Measurements from ENCODE around the gene GFRA1.

The GFRA1 gene

DNA sequence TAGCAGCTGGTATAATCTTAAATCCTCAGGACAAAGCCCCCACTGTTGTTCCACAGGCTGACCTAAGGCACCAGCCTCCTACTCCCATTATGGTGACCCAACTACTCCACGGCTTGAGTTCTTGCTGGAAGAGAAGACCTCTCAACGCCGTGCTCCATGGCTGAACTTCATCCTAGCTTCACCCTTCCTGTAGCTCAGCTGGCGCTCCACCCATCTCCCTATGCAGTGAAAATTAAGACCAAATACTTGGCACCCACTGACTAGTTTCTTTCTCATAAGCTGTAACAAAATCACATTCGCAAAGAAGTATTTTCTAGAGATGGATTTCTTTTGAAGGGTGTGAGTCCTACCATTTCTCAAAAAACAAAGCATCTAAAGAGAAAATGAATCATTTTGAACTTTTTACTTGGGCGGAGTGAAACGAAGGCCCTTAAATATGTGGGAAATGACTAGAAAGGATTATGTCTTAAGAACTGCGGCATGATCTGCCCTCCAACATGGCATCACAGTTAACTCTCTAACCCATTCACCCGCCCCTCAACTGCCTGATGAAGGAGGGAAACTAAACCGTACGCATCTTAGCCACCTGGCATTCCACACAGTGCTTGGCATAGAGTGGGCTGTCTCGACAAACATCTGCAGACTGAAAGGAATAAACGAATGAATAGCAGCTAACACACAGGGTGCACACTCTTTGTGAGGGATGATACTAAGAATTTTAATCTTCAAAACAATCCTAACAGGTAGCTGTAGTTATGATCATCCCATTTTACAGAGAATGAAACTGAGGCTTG lies 32.7 kb downstream of the GFRA1 start:
- no peak for DNase-seq (ENCODE audit: low spot score)

DNA sequence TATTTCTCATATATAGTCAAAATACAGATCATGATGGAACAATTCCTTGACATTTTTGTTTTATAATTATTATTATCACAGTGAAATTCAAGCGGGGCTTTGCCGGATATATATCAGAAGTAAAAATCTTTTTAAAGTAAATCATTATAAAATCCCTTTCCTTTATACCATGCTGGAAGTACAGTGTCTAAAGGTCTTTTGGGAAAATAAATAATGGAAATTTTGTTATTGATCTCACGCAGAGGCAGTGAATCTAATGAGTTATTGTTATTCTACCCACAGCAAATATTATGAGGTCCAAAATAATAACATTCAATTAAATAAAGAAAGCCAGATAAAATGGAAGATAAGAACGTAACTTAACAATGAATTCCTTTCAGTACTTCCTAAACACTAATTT lies 33.8 kb downstream of the GFRA1 start:
- DNase-seq (ENCODE audit: low spot score), result no peak

DNA sequence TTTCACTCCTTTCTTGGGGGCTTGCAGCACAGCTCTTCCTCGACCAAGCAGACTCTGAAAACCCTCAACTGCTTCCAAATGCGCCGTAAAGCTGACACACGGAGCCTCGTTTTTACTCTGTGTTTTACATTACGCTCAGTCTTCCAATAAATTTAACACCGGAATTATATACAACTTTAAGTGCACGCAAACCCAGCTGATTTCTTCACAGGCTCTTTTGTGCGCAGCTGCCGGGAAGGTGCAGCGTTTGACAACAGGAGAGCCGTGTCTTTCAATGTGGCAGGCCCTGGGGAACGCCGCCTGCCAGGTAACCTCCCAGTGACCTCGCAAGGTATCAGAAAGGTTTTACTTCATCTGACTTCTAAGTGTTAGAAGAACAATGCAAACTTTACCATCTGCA lies 35.0 kb downstream of the GFRA1 start:
- DNase-seq (ENCODE audit: low spot score), result no peak

DNA sequence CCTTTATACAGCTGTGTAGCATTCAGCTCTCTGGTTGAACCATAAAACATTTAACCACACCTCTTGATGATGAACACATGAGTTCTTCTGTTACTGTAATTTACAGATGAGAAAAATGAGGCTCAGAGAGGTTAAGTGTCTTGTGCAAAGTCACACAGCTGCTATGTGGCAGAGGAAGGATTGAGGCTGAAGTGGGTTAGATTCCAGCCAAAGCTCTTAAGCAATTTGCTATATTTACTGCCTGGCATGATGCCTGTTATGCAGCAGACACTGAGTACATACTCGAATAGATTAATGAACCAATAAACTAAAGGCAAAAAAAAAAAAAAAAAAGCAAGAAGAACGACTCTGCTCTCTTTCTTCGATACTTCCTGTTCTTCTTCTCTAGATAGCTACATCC lies 35.7 kb downstream of the GFRA1 start:
- no peak for DNase-seq (ENCODE audit: low spot score)

DNA sequence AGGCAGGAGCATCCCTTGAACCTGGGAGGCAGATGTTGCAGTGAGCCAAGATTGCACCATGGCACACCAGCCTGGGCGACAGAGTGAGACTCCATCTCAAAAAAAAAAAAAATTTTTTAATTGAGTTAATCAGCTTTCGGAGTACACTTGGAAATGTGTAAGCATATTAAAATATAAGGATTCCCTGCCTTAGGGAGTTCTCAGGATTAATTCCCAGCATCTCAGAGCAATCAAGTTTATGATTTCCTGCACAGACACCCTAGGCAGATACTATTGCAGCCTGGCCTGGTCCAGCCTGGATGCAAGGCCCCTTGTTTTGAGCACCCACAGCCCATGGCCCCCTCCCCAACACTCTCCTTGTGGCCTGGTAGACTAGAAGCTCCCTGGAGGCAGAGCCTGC lies 39.8 kb downstream of the GFRA1 start:
- no peak for DNase-seq (ENCODE audit: low spot score)

DNA sequence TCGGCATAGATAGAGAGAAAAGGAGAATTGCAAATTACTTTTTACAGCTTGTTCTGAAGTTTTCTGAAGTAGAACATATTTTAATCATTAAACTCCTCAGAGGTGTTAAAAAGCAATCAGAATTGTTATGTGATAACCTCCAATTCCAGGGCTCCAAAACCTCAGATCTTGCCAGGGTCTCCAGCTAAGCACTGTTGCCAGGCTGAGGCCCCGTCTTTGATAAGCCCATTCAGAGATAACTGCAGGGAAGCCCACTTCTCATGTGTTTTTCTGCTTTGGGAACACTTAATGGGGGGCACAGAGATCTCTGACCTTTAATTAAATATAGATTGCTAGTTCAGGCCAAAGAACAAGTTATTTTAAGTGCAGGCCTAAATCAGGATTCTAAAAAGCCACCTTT lies 40.4 kb downstream of the GFRA1 start:
- DNase-seq (ENCODE audit: low spot score), result no peak

DNA sequence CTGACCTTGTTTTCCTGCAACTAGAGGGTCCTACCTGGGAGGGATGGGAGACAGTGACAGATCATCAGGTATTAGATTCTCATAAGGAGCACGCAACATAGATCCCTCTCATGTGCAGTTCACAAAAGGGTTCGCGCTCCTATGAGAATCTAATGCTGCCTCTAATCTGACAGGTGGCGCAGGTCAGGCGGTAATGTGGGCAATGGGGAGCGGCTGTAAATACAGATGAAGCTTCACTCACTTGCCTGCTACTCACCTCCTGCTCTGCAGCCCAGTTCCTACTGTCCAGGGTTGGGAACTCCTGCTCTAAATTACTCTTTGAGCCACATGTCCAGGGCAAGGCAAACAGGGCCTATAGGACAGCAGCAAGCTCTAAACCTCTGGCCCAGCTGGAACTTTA lies 46.2 kb downstream of the GFRA1 start:
- DNase-seq (ENCODE audit: low spot score), result no peak

DNA sequence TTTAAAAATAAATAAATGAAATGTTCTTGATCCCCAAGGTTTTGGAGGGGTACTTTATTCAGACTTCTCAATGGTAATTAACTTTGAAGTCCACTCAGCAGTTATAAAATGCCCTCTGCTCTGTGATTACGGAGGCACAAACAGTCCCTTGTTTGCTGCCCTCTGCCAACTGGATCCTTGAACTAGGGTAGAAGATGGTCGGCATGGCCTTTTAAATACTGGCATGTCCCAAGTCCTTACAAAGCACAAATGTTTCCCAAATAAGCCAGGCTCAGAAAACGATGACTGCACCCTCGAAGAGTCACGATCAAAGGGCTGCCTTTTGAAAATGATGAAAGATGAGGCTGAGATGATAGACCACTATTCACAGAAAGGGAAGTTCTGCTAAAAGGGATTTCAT lies 47.0 kb downstream of the GFRA1 start:
- DNase-seq (ENCODE audit: low spot score), result no peak

DNA sequence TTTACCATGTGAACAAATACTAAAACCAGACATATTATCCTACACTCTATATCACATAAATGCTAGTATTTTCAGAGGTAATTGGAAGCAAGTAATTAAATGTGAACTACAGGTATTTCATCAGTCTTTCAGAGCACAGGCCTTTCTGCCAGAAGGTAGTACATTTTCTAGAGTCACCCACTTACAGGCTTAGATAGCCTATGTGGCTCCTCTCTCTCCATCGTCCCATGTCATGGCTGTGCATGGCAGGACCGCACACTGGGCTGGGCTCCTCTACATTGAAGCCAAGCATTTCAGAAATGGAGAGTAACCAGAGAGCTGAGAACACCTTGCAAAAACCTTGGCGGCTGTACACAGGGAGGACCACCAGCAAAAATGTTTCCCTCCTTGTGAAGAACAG lies 49.7 kb downstream of the GFRA1 start:
- DNase-seq (ENCODE audit: low spot score), result no peak

DNA sequence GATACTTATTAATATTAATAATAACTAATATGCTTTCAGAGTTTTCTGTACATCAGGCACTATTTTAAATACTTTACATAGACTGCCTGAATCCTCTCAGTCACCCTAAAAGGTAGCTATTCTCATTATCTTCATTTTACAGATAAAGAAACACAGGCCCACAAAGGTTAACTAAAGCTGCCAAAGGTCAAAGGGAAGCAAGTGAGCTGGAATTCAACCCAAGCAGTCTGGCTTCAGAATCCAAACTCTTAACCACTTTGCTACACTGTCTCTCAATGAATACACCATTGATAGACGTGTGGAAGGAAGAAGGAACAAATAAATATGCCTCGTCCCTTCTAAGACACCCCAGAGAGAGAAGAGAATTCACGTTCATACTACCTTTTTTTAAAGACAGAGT lies 52.0 kb downstream of the GFRA1 start:
- DNase-seq (ENCODE audit: low spot score), result no peak

DNA sequence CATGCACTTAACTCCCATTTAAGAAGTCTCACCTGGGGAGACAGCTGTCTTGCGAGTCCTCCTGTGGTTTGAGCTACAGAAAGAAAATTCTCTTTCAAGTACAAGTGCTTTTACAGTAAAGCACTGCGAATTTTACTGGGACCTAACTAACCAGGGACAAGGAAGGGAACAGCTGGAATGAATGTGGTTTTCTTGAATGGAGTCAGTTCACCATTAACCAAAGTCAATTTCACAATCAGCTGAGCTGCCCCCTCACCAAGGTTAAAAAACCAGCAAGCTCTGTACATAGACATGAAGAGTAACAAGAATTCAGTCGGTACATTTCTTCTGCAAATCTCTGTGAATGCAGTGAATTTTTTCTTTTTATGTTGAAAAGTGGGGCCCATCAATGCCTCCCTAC lies 56.3 kb downstream of the GFRA1 start:
- DNase-seq (ENCODE audit: low spot score), result no peak

DNA sequence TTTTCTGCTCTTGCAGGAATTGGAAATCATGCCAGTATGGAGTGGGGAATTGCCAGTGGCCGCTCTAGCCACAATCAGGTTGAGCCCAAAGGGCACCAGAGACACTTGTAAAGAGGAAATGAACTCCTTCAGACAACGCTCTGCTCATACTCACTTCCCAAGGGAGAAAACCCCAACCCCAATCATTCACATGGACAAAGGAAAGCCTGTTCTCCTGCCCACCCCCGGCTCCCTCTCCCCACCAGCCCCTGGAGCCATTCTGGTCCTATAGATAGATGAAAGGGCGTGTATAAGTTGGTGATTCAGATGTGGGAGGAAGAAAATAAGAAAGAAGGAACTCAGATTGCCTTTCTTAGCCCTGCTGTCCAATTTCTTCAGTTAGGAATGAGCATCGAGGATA lies 57.4 kb downstream of the GFRA1 start:
- DNase-seq (ENCODE audit: low spot score), result no peak

DNA sequence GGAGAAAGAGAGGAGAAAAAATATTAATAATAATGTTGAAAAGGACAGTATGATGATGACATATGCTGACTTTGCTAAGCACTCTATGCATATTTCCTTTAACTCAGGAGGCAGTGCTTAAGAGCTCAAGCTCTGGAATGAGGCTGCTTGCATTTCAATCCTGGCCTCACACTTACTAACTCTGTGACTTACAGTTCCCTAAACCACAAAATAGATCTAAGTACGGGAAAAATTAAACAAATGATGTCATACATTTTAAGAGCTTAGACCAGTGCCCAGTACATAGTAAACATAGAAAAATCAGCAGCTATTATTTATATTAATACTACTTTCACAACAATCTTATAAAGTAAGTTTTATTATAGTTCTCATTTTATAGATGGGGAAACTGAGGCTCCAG lies 61.3 kb downstream of the GFRA1 start:
- no peak for DNase-seq (ENCODE audit: low spot score)

DNA sequence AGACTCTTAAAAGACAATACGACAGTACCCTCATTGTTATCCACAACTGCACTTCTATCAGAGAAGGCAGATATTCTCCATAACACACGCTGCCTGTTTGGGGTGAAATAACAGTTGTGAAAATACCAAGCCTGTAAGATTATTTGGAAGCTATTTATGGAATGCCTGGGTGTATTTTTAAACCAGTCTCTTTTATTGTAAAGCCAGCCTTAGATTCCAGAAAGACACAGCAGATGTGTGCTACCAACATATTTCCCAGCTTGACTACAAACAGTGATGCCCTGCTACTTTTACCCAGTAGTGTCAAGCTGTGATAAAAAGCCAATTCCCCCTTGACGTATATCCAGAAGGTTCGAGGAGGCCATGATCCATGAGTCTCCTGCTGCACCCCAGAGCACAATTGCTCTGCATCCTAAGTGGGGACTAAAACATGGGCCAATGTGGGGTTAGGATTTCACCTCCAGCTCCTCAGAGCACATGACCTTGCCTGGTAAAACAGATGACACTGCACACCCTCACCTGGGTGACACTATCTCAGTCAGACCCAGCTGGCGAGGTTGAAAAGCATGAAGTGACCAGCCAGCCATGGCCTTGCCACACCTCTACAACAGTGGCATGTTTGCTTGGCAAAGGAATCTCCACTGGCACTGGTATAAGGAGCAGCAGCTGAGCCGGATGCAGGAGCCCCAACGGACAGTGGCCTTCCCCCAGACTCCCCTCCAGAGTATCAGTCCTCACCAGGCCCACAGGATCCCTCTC lies 62.2 kb downstream of the GFRA1 start:
- no peak for DNase-seq (ENCODE audit: low spot score)

DNA sequence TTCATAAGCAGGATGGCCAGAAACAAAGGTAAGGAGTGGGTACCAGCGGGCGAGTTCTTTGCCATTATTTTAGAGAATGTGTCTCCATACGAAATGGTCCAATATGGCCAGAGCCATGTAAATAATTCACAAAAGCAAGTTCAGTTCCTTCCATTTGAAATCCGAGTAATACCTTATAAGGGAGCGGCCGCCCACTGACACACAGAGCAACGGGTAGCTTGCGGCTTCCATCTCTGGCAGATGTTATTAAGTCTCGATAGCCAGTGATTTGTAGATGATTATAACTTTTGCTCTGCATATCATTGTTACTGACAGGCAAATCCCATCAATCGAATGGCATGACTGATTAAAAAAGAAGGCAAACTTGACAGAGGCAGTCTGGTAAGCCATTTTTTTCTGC lies 63.2 kb downstream of the GFRA1 start:
- DNase-seq (ENCODE audit: low spot score), result no peak

DNA sequence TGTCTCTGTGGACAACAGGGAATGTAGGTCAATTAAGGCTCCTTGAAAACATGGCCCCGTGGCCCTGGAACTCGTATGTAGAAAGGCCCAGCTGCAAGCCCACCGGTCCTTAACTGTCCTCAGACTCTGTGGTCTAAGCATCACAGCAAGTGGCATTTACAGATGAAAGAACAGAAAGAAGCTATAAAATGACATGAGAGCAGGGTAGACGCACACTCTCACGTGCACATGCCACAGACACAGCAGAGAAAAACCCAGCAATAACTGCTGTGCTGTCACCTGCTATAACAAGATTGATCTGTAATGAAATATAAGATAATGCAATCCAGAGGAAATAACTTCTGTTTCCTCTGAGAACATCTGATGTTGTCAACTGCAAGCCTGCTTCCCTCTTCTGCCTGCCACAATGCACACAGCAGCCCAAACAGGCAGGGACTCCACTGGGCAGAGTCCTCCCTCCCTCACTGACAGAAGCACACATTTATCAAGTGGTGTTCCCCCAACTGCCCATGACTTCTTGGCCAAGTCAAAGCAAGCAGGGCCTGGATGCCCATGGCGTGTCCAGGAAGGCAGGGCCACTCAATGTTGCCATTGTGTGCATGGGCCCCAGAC lies 63.9 kb downstream of the GFRA1 start:
- no peak for DNase-seq (ENCODE audit: low spot score)

DNA sequence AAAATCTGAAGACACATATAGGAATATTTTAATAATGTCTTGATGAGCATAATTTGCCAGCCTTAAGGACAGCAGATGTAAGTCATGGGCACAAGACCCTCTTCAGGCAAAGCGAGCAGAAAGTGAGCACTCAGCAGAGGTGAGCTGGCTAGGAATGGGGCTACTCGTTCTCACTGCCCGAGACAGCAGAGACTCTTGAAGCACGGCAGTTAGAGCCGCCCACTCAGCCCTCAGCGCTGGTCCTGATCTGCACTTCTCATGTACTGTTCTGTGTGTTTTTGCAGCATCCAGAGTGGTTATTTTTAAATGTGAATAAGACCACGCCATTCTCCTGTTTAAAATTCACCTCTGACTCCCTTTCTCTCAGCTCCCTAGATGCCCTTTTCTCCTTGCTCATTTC lies 65.3 kb downstream of the GFRA1 start:
- DNase-seq (ENCODE audit: low spot score), result no peak

DNA sequence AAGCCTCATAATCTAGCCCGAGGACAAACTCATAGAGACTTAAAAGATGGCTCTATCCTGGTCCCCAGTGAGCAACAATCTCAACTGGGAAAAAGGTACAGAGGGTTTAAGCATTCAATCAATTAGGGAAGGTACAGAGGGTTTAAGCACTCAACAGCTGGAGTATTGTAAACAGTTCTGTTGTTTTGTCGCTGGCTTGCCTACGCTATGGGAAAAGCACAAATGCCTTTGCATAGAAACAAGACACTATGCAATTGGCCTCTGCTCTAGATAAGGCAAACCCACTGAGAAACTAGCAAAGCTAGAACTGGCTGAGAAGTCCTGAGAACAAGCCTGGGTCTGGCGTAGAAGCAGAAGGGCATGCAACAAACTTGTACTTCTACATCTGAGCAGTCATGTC lies 69.3 kb downstream of the GFRA1 start:
- no peak for DNase-seq (ENCODE audit: low spot score)

DNA sequence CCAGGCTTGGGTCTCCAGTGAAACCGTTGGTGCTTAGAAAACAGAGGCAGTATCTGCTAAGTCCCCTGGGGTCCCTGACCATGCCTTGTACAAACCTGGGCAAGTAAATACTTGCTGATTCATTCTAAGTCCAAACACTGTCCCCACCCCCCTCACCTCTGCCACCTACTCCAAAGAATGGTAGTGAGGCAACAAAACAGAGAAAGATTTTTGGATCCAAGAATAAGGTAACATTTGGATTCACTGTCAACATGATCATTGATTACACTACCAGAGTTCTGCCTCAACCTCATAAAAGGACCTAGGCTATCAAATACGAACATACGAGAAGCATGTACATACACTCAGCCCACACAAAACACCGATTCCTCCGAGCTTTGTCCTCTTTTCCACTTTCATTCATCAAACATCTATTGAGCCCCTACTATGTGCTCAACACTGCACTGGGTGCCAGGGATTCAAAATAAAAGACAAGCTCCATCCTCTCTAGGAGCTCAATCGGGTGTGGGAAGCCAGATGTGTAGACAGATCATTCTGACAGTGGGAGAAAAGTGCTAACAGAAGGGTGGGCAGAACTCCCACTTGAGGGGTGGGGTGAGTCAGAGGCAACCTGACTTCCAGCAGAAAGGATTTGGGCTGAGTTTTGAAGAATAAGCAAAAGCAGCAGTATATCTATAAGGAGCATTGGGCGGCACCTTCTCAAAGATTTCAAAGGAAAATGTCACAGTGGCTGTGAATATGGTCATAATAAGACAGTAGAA lies 71.2 kb downstream of the GFRA1 start:
- no peak for DNase-seq (ENCODE audit: low spot score)

DNA sequence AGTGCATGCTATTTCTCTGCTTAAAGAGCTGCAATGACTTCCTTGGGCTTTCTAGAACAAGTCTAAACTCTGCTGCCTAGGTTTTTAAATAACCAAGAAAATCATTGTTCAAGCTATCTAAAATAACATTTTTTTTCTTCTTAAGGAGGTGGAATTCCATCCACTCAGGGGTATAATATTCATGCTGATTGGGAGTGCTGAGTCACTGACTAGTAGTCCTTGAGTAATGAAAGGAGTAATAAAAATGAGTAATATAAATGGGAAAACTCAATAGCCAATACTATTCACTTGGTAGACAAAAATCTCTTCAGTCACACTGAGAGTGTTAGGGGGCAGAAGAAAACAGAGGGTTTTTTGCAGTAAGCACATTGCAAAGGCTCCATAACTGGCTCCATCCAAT lies 72.0 kb downstream of the GFRA1 start:
- DNase-seq (ENCODE audit: low spot score), result no peak

DNA sequence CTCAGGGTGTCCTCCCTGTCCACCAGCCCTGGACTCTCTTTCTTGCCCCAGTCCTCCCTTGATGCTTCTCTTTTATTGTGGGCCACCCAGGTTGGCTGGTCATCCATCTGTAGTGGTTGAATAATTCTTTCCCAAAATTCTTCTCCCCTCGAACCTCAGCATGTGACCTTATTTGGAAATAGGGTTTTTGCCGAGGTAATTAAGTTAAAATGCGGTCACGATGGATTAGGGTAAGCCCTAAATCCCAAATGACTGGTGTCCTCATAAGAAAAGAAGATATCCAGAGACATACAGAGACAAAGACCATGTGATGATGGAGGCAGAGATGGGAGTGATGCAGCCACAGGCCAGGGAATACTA lies 74.3 kb downstream of the GFRA1 start:
- DNase-seq (ENCODE audit: low spot score), result no peak

DNA sequence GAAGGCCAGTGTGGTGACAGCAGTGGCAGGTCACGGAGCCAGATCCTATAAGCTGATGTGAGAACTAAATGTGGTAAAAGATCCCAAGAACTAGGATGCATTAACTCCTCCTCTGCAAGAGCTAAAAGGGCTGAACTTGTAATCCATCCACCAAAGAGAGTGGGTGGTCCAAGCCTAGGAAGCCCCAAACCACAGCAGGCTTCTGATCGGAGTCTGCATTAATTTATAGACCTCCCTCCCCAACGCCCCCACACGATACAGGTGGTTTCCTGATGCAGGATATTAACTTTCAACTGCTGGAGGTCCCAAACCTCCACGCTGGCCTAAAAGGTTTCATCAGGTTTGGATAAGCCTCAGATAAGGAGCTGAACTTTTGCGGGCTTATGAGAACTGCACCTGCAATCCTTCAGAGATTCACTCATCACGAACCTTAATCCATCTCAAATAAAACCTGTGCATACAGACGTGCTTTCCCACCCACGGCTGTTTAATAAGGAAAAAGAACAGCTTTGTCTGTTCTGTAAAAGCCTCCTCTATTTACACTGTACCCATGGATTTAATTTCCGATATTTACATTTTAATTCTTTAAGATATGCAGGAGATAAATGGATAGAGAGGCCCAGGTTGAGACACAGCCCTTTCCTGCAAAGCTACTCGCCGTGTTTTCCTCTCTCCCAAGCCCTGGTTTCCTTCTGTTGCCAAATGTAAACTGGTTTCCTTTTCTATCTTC lies 74.9 kb downstream of the GFRA1 start:
- no peak for DNase-seq (ENCODE audit: low spot score)
